GM19467 (cell line): ENCODE results near the gene PLIN3.
"Not testable (repeated sequence)": the region's sequence is repeated elsewhere in the genome, so short reads cannot be mapped to it uniquely, and the experiment has no call there.

Experiments
- ATAC-seq: cut with Tn5 transposase; IDR thresholded peaks from one replicate; pipeline ENCODE4 v1.9.1; 2021; ENCODE audit warnings: mild to moderate bottlenecking, moderate library complexity; ENCODE audit not compliant: unreplicated experiment

The PLIN3 gene

DNA sequence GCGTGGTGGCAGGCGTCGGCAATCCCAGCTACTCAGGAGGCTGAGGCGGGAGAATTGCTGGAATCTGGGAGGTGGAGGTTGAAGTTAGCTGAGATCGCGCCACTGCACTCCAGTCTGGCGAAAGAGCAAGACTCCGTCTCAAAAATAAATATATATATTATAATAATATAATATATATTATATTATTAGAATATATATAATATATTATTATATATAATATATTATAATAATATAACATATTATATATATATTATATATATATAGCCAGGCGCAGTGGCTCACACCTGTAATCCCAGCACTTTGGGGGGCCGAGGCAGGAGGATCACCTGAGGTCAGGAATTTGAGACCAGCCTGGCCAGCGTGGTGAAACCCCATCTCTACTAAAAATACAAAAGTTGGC, 25.5 kb upstream of the PLIN3 start:
- not testable (repeated sequence) for ATAC-seq

DNA sequence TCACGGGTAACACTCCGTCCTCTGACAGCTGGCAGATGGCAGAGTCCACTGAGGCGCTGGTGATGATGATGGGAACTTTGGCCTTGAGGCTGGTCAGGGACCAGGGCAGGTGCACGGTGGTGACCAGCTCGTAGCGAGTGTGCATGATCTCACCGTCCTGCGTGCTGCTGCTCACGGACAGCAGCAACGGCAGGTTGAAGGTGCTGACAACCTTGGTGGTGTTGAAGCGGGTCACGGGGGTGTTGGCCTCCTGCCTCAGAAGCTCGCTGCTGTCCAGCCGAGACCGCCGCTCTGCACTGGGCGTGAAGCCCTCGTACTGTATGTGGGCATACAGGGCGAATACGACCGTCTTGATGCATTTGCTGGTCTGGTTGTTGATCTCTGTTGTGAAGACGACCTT, 23.6 kb upstream of the PLIN3 start:
- ATAC-seq = no peak

DNA sequence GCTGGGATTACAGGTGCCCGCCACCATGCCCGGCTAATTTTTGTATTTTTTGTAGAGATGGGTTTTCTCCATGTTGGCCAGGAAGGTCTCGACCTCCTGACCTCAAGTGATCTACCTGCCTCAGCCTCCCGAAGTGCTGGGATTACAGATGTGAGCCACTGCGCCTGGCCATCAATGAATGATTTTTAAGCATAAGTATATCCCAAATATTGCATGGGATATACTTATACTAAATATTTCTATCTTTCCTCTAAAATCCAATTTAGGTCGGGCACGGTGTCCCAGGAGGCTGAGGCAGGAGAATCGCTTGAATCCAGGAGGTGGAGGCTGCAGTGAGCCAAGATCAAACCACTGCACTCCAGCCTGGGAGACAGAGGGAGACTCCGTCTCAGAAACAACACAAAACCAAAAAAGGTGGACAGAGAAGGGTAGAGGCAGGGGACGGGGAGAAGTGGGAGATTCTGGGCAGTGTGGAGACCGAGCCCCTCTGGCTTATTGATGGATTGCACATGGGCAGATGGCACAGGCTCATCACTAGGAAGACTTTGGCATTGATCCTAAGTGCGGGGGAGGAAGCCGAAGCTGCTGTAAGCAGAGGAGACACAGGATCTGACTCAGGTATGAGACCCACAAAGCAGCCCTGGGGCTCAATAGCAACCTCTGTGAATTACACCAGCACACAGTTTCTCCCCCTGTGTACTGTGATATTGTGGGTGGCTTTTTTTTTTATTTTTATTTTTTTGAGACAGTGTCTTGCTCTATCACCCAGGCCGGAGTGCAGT, 21.8 kb upstream of the PLIN3 start:
- no peak for ATAC-seq

DNA sequence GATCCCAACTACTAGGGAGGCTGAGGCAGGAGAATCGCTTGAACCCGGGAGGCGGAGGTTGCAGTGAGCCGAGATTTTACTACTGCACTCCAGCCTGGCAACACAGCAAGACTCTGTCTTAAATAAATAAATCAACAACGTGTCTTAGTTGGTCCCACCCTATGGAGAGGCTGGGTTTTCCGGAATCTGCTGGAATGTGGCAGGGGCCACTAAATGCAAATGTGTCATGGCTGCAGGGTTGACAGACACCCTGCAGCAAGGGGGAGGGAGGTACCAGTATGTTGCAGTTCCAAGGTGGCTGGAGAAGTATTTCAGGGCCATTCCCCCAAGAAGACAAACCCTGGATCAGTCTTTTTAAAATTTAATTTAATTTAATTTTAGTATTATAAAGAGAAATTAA, 20.3 kb upstream of the PLIN3 start:
- ATAC-seq = not testable (repeated sequence)

DNA sequence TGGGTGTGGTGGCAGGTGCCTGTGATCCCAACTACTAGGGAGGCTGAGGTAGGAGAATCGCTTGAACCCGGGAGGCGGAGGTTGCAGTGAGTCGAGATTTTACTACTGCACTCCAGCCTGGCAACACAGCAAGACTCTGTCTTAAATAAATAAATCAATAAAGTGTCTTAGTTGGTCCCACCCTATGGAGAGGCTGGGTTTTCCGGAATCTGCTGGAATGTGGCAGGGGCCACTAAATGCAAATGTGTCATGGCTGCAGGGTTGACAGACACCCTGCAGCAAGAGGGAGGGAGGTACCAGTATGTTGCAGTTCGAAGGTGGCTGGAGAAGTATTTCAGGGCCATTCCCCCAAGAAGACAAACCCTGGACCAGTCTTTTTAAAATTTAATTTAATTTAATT, 17.5 kb upstream of the PLIN3 start:
- not testable (repeated sequence) for ATAC-seq

DNA sequence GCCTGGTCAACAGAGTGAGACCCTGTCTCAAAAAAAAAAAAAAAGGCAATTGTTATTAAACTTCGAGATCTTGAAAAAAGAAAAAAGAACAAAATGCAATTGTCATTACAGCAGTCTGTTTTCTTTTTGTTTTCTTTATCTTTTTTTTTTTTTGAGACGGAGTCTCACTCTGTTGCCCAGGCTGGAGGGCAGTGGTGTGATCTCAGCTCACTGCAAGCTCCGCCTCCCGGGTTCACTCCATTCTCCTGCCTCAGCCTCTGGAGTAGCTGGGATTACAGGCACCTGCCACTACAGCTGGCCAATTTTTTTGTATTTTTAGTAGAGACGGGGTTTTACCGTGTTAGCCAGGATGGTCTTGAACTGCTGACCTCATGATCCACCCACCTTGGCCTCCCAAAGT, 15.4 kb upstream of the PLIN3 start:
- ATAC-seq = not testable (repeated sequence)

DNA sequence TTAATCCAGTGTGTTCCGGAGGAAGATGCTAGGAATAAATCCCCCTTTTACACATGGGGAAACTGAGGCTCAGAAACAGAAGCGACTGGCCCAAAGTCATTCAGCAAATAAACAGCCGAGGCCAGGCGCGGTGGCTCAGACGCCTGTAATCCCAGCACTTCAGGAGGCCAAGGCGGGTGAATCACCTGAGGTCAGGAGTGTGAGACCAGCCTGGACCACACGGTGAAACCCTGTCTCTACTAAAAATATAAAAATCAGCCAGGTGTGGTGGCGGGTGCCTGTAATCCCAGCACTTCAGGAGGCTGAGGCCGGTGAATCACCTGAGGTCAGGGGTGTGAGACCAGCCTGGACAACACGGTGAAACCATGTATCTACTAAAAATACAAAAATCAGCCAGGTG, 11.6 kb upstream of the PLIN3 start:
- ATAC-seq = no peak

DNA sequence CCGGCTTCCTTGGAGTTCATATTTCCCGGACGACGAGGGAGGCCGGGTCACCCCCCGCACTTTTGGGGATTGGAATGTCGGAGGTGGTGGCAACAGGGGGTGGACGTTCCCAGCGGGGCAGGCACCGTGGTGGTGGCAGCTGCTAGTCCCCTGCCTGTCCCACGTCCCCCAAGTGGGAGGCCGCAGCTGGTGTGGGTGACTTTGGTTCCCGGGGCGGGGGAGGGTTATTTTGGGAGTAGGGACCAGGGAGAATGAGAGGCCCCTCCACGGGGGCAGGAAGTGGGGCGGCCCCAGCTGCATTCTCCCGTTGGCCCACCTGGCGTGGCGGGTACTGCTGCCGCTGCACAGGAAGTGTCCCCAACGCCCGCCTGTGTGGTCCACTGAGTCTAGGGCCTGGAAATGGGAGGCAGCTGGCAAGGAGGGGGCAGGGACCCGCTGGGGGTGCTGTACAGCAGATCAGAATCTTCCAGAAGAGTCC, 11.1 kb upstream of the PLIN3 start:
- no peak for ATAC-seq

DNA sequence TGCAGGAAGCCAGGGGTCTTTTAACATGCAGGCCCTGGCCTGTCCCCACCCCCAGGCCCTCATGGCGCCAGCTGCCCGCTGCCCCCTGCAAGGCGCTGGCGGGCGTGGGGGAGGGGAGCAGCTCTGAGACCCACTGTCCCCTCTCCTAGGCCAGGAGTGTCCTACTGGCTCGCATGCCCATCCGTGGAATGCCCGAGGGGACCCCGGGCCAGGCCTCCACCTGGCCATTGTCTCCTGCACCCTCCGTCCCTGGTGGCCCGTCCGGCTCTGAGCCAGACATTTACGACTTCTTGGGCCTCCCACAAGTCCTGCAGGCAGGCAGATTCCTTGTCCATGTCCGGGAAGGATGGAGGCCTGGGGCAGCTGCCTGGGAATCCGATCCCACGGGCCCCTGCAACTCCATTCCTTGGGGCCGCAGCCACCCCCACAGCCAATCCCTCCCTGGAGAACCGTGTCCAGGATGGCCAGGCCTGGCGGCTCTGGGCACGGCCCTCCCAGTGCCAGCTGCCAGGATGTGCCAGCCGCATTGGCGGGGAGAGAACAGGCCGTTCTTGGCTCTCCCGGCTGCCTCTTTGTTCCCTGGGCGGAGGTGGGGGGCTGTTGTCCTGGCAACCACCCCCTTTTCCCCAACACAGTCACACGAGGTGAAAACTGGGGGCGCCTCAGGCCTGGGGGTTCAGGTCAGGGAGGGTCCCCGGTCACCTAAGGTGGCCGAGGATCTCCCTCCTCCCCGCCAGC, 10.5 kb upstream of the PLIN3 start:
- ATAC-seq = no peak

DNA sequence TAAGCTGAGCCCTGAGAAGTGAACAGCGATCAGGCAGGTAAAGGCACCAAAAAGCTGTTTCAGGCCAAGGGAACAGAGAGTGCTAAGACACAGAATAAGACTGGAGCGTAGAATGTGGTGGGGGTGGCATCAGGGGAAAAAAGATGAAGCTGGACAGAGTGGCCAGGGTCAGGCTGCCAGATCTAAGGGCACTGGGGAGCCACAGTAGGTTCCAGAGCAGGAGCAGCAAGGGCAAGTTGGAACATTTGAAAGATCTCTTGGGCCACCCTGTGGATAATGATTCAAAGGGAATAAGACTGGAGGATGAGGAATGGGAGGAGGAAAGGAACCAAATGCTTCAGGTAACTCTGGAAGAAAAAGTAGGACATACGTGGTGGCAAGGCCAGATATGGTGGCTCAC, 6.5 kb upstream of the PLIN3 start:
- ATAC-seq = no peak

DNA sequence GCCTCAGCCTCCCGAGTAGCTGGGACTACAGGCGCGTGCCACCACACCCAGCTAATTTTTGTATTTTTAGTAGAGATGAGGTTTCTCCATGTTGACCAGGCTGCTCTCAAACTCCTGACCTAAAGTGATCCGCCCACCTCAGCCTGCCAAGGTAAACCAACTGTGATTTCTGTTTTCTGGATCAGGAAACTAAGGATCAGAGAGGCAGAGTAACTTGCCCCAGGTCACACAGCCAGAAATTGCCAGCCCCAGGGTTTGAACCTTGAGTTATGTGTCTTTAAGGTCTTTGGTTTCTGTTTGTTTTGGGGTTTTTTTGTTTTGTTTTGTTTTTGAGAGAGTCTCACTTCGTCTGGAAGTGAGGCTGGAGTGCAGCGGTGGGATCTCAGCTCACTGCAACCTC, 4.2 kb upstream of the PLIN3 start:
- no peak for ATAC-seq

DNA sequence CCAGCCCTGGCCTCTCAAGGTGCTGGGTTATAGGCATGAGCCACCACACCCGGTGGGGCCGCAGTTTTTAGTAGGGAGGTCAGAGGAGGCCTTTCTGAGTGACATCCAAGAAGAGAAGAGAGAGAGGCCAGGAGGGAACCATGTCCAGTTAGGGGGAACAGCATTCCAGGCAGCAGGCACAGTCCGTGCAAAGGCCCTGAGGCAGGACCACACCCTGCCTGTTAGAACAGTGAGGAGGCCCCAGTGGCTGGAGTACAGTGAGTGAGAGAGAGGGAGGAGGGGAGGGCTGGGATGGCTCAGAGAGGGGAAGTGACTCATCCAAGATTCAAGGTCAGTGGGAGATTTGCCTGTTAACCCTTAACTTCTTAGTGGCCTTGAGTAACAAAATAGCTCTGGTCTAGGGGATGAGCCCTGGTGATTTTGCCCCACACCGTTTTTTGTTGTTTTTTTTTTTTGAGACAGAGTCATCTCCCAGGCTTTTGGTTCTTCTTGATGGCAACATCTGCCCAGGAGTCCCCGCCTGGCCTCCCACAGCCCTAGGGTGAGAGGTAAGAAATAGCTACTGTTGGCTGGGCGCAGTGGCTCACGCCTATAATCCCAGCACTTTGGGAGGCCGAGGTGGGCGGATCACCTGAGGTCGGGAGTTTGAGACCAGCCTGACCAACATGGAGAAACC, 2.7 kb upstream of the PLIN3 start:
- no peak for ATAC-seq

DNA sequence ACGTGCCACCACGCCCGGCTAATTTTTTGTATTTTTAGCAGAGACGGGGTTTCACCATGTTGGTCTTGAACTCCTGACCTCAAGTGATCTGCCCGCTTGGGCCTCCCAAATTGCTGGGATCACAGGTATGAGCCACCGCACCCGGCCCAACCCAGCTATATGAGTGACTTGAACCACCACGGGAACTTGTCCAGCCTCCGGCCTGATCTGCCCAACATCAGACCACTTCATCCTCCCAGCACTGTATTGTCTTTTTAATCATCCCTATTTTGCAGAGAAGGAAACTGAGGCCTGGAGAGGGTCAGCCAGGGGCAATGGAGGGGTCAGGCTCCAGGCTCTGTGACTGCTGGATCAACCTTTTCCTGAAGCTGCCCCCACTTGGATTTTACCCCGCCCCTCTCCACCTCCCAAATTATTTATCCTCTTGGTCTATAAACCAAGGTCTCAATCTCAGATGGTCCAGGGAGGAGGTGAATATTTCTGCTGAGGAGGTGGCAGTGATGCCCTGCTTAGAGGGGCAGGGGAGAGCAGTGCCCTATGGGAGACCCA, 893 bp upstream of the PLIN3 start:
- no peak for ATAC-seq

DNA sequence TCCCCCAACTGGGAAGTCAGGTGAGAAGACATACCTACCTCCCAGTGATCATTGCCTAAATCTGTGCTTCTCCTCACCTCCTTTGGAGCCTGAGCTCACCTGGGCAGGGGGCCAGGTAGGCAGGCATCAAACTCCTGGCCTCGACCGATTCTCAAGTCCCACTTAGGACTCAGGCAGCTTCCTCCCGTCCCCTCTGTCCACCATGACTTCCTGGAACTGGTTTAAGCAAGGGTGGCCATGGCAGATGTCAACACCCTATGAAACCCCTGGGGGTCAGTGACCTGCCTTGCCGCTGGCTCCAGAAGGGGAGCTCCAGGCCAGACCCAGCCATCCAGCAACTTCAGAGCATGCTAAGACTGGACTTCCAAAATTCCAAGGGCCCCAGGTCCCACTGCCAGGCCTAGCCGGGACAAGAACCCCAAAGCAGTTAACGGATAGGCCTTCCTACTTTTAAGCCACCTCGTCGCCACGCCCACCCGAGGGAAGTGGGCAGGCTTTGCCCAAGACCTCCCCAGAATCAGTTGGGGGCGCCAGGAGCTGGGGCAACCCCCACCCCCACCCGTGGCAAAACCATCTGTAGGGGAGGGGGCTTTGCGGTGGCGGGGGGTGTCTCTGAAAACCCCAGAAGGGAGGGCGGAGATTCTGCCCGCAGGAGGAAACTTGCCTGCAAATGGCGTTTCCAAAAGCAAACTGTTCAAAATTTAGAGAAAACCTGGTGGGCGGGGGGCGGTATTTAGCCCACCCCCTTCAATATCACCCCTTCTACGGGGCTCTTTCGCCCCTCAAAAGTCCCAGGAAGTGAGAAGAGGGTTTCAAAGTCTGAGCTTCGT, 657 bp downstream of the PLIN3 start:
- ATAC-seq = no peak

DNA sequence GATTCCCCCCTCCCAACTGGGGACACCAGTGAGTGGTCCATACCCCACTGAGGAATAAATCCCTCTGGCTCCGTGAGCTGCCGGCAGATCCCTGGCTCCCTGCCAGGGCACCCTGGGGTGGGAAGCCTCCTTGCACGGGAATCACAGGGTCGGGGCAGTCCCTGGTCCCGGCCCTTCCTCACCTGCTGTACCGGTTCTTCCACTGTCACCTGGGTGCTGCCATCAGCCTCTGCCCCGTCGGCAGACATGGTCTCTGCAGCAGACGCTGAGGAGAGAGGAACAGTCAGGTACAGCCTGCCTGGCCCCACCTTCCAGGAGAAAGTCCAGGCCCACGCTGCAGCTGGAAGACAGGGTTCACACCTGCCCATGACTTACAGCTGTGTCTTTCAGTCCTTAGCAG, 6.3 kb downstream of the PLIN3 start:
- ATAC-seq = no peak

DNA sequence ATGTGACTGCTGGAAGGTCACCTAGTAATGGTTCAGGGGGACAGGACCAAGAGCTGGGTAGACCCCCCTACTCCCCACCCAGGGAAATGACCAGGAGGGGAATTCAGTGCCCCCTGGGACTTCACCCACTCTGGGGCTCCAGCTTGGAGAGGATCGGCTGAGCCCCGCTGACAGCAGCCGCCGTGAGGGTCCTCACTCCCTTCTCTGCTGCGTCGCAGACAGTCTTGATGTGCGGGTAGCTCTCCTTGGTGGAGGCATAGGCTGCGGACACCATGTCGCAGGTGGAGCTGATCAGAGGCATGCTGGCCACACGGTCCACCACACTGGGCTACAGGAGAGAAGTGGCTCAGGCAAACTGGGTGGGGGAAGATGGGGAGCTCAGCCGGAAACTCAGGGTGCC, 7.8 kb downstream of the PLIN3 start:
- no peak for ATAC-seq

DNA sequence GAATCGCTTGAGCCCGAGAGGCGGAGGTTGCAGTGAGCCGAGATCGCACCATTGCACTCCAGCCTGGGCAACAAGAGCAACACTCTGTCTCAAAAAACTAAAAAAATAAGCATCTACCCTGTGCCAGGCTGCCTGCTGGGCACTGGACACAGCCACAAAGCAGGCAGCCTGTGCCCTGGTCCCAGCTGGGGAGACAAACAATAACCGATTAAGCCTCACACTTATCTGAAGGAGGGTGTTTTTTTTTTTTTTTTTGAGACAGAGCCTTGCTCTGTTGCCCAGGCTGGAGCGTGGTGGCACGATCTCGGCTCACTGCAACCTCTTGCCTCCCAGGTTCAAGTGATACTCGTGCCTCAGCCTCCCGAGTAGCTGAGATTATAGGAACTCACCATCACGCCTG, 11.0 kb downstream of the PLIN3 start:
- ATAC-seq = not testable (repeated sequence)

DNA sequence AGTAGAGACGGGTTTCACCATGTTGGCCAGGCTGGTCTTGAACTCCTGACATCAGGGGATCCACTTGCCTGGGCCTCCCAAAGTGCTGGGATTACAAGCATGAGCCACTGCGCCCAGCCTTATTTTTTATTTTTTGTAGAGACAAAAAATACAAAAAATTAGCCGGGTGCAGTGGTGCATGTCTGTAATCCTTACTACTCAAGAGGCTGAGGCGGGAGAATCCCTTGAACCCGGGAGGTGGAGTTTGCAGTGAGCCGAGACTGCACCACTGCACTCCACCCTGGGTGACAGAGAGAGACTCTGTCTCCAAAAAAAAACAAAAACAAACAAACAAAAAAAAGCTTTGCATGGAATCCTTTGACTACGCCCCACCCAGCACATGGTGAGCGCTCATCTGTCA, 14.0 kb downstream of the PLIN3 start:
- not testable (repeated sequence) for ATAC-seq

DNA sequence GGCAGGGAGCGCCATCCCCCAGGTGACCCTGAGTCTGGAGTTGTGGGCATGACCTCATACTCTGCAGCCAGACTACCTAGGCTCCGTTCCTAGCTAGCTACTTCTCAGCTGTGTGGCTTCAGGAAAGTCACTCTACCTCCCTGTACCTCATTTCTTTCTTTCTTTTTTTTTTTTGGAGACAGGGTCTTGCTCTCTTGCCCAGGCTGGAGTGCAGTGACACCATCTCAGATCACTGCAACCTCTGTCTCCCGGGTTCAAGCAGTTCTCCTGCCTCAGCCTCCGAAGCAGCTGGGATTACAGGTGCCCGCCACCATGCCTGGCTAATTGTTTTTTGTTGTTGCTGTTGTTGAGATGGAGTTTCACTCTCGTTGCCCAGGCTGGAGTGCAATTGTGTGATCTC, 15.0 kb downstream of the PLIN3 start:
- ATAC-seq = no peak

DNA sequence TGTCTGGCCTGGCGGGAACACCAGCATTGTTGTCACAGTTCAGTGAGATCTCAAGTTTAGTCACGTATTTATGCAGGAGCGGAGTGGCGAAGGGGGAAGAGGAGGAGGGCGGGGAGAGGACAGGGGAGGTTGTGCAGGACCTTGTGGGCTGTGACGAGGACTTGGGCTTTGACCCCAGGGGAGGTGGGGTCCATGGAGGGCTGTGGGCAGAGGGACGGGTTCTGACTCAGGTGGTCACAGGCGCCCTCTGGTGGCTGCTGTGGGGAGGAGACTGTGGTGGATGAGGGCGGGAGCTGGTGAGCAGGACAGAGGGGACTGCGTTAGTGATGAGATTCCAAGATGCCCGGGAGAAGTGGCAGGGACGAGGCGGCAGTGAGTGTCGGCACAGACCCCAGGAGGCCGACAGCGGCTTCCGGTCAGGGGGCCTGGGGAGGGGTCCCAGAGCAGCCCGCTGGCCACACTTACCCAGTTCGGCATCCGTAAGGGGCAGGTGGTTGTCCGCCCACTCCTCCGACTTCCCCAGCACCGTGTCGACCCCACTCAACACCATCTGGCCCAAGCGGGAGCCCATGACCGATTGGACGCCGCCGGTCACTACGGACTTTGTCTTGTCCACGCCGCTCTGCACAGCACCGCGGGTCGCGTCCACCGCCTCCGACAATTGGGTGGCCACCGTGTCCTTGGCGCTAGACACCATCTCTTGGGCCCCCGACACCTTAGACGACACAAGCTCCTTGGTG, 15.7 kb downstream of the PLIN3 start:
- no peak for ATAC-seq
